ENCODE measurements around the gene ALDH1L1.

ALDH1L1 gene

GRCh38 chr3:126180477-126181397, at the start of gene ALDH1L1:
ALDH1L1 (minus strand) TSS chr3:126180586; CDS start chr3:126160979, 19,607 bp downstream.
- no peak for DNase-seq (ENCODE audit: low read depth in 4 of 4, low spot score in 1 of 4)

- DNase-seq (ENCODE audit: low read depth in 4 of 4, low spot score in 1 of 4), result no peak
These were observed 46.0 kb upstream of the ALDH1L1 start for GRCh38 chr3:126226374-126226773.

GRCh38 chr3:126216416-126216815, 36.0 kb upstream of the ALDH1L1 start:
- DNase-seq (ENCODE audit: low read depth in 4 of 4, low spot score in 1 of 4), result no peak

- no peak for DNase-seq (ENCODE audit: low read depth in 4 of 4, low spot score in 1 of 4)
These were observed 33.1 kb upstream of the ALDH1L1 start for GRCh38 chr3:126213379-126214028.

- DNase-seq (ENCODE audit: low read depth in 4 of 4, low spot score in 1 of 4), result no peak
These were observed 32.4 kb upstream of the ALDH1L1 start for GRCh38 chr3:126212620-126213378.

- DNase-seq (ENCODE audit: low read depth in 4 of 4, low spot score in 1 of 4), result no peak
These were observed 31.8 kb upstream of the ALDH1L1 start for GRCh38 chr3:126212250-126212619.

- DNase-seq (ENCODE audit: low read depth in 4 of 4, low spot score in 1 of 4), result no peak
These were observed 31.2 kb upstream of the ALDH1L1 start for GRCh38 chr3:126211569-126211968.

GRCh38 chr3:126210606-126211005, 30.2 kb upstream of the ALDH1L1 start:
- DNase-seq (ENCODE audit: low read depth in 4 of 4, low spot score in 1 of 4), result no peak

- DNase-seq (ENCODE audit: low read depth in 4 of 4, low spot score in 1 of 4), result no peak
These were observed 29.4 kb upstream of the ALDH1L1 start for GRCh38 chr3:126209741-126210140.

- no peak for DNase-seq (ENCODE audit: low read depth in 4 of 4, low spot score in 1 of 4)
These were observed 28.3 kb upstream of the ALDH1L1 start for GRCh38 chr3:126208606-126209256.

- no peak for DNase-seq (ENCODE audit: low read depth in 4 of 4, low spot score in 1 of 4)
These were observed 27.8 kb upstream of the ALDH1L1 start for GRCh38 chr3:126208182-126208581.

- DNase-seq (ENCODE audit: low read depth in 4 of 4, low spot score in 1 of 4), result no peak
These were observed 26.8 kb upstream of the ALDH1L1 start for GRCh38 chr3:126207166-126207565.

GRCh38 chr3:126205717-126206655, 25.6 kb upstream of the ALDH1L1 start:
- DNase-seq (ENCODE audit: low read depth in 4 of 4, low spot score in 1 of 4), result no peak

GRCh38 chr3:126202680-126203079, 22.3 kb upstream of the ALDH1L1 start:
- no peak for DNase-seq (ENCODE audit: low read depth in 4 of 4, low spot score in 1 of 4)

GRCh38 chr3:126202276-126202675, 21.9 kb upstream of the ALDH1L1 start:
- no peak for DNase-seq (ENCODE audit: low read depth in 4 of 4, low spot score in 1 of 4)

- no peak for DNase-seq (ENCODE audit: low read depth in 4 of 4, low spot score in 1 of 4)
These were observed 20.8 kb upstream of the ALDH1L1 start for GRCh38 chr3:126201168-126201567.

- no peak for DNase-seq (ENCODE audit: low read depth in 4 of 4, low spot score in 1 of 4)
These were observed 20.1 kb upstream of the ALDH1L1 start for GRCh38 chr3:126200534-126200933.

- DNase-seq (ENCODE audit: low read depth in 4 of 4, low spot score in 1 of 4), result no peak
These were observed 18.9 kb upstream of the ALDH1L1 start for GRCh38 chr3:126199256-126199655.

GRCh38 chr3:126197854-126198584, 17.6 kb upstream of the ALDH1L1 start:
- peak in 2 of 4 experiments; percentile 51 for DNase-seq (ENCODE audit: low read depth in 4 of 4, low spot score in 1 of 4)
